OCI-M1 (cell line): ENCODE data around the gene DAND5.
"Not testable (repeated sequence)": the region's sequence is repeated elsewhere in the genome, so short reads cannot be mapped to it uniquely, and the experiment has no call there.

Experiments
- DNase-seq: peaks from one replicate; lab custom pipeline; 2025; lab: John Stamatoyannopoulos, UW

DAND5 gene

DNA sequence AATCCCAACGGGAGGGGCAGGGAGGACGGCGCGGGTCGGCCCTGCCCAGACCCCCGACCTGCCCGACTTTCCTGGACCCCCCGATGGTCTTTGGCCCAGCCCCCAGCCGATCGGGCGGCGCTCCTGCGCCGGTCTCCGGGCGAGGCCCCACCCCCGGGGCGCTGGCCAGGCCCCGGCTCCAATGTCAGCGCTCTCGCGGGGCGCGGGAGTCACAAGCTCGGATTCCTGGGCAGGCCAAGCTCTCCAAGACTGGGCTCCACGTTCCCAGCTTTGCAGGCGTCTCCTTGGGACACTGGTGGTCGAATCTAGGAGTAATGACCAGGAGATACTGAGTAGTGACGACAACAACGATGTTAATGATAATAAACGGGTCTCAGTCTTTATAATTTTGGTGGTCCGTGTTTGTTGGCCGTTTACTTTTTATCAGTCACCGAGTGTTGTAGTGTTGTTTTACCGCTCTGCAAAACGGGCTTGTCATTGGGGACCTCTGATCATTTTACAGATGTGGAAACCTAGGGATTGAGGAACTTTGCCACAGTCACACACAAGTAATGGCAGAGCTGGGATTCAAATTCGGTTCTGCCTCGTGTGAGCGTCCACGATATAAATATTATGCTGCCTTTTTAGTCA is 23.2 kb upstream of the DAND5 start:
- peak; percentile 44 for DNase-seq

DNA sequence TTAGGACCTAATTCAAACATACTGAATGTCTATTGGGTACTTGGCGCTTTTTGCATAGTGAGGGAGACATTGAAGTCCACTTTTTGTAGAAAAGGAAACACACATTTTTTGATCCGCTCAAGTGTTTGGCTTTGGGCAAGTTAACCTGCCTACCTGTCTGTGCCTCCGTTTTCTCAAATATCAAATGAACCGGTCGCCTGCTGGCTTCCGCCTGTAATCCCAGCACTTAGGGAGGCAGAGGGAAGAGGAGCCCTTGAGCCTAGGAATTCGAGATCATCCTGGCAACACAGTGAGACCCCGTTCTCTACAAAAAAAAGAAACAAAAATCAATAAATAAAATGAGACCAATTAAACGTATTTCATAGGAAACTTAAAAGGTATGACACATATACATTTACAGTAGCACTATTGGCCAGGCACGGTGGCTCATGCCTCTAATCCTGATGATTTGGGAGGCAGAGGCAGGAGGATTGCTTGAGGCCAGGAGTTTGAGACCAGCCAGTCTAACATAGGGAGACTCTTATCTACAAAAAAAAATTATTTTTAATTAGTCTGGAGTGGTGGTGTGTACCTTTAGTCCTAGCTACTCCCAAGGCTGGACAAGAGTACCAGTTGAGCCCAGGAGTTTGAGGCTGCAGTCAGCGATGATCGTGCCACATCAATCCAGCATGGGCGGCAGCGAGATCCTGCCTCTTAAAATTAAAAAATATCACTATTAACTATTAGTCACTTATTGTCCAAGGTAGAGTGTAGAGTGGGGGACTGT is 22.5 kb upstream of the DAND5 start:
- no peak for DNase-seq

DNA sequence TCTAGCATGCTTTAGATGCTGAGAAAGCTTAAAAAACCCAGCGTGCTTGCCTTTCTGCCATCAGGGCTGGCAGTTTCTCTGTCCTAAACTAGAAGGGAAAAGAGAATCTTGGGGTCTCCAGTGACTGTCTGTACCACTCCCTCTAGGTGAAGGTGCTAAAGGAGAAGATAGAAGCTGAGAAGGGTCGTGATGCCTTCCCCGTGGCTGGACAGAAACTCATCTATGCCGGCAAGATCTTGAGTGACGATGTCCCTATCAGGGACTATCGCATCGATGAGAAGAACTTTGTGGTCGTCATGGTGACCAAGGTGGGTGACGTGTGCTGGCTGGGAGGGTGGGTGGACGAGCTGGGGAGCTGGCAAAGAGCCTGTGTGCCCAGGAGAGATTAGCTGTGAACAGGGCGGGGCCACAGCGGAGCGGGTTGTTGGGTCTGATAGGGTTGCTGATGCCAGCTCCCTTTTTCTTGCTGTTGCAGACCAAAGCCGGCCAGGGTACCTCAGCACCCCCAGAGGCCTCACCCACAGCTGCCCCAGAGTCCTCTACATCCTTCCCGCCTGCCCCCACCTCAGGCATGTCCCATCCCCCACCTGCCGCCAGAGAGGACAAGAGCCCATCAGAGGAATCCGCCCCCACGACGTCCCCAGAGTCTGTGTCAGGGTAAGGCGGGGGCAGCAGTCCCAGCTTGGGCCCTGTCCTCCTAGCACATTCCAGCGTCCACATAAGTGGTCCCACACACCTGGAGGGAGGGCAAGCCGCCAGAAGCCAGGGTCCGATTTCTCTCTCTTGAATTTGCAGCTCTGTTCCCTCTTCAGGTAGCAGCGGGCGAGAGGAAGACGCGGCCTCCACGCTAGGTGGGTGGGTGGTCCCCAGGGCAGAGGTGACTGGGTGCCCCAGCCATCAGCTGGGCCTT is 21.4 kb upstream of the DAND5 start:
- no peak for DNase-seq

DNA sequence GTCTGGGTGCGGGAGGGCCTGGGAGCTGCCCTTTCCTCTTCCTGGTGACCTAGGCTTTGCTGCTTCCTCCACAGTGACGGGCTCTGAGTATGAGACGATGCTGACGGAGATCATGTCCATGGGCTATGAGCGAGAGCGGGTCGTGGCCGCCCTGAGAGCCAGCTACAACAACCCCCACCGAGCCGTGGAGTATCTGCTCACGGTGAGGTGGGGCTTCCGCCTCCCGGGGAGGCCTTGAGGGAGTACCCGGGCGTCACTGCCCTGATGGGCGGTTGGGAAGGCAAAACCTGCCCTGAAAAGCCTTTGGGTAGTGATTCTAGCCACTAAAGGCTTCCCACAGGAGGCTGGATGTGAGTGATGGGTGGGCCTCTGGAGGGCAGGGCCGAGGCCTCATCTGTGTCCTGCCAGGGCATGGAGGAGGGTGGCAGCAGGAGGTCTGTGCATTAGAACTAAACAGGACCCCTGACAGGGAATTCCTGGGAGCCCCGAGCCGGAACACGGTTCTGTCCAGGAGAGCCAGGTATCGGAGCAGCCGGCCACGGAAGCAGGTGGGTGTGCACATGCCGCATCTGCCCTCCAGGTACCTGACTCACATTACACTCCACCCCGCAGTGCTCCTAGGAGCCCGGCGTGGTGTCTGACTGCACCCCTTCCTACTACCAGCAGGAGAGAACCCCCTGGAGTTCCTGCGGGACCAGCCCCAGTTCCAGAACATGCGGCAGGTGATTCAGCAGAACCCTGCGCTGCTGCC is 20.6 kb upstream of the DAND5 start:
- DNase-seq: no peak

DNA sequence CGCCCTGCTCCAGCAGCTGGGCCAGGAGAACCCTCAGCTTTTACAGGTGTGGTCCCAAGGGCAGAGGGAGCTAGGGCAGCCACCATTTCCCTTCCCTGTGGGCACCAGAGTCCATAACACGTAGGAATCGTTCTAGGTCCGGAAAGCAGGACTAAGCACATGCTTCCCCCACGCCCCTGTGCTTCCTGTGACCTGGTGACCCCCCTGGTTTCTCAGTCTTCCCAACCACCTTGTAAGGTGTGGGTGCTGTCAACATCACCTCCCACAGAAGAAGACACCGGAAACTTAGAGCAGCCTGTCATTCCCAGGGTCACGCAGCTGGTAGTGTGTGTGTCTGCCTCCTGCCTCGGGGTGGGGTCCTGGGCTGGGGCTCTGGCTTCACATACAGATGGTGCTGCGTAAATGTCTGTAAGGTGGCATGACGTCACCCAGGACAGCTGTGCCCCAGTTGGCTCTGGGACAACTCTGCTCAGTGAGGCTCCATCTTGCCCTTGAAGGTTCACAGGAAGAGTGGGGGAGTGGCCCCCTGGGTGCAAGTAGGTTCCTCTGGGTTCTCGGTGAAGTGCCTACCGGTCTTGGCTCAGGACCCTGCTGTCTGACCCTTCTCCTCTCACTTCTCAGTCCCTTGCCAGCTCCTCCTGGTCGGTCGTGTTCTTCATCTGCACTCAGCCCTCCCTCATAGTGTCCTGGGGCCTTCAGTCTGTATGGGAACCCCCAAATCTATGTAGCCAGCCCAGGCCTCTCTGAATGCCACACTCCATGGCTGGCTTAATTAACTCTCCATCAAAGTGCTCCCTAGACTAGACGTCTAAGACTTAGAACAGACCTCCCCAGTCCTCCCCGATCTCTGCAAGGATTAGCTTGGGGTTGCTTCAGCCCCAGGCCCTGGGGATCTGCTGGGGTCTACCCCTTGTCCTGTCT is 19.8 kb upstream of the DAND5 start:
- DNase-seq: no peak

DNA sequence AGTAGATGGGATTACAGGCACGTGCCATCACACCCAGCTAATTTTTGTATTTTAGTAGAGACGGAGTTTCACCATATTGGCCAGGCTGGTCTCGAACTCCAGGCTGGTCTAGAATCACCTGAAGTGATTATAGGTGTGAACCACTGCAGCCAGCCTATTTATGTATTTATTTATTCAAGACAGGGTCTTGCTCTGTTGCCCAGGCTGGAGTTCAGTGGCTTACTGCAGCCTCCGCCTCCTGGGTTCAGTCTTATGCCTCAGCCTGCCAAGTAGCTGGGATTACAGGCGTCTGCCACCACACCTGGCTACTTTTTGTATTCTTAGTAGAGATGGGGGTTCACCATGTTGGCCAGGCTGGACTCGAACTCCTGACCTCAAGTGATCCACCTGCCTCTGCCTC is 17.3 kb upstream of the DAND5 start:
- DNase-seq: not testable (repeated sequence)

DNA sequence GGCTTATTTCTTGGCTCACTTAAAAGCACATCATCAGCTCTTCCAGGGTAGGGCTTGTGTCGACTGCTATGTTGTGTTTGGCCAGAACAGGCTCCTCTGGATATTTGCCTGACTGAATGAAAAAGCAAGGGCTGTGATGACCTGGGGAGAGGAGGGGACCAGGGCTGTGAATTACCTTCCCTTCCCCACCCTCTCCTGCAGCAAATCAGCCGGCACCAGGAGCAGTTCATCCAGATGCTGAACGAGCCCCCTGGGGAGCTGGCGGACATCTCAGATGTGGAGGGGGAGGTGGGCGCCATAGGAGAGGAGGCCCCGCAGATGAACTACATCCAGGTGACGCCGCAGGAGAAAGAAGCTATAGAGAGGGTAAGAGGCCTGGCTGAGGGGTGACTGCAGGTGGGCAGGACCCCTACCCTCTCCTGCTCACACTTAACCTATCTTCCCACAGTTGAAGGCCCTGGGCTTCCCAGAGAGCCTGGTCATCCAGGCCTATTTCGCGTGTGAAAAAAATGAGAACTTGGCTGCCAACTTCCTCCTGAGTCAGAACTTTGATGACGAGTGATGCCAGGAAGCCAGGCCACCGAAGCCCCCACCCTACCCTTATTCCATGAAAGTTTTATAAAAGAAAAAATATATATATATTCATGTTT is 16.8 kb upstream of the DAND5 start:
- DNase-seq: no peak

DNA sequence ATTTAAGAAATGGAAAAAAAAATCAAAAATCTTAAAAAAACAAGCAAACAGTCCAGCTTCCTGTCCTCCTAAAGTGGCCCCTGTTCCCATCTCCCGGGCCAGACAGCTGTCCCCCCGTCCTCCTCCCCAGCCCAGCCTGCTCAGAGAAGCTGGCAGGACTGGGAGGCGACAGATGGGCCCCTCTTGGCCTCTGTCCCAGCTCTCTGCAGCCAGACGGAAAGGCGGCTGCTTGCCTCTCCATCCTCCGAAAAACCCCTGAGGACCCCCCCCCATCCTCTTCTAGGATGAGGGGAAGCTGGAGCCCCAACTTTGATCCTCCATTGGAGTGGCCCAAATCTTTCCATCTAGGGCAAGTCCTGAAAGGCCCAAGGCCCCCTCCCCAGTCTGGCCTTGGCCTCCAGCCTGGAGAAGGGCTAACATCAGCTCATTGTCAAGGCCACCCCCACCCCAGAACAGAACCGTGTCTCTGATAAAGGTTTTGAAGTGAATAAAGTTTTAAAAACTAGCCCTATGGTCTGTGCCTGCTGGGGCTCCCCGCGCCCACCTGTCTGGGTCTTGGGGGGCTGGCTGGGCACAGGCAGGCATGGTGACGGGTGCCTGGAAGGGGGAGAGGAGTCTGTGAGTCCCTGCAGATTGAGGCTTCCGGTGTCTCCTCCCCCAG is 16.1 kb upstream of the DAND5 start:
- no peak for DNase-seq

DNA sequence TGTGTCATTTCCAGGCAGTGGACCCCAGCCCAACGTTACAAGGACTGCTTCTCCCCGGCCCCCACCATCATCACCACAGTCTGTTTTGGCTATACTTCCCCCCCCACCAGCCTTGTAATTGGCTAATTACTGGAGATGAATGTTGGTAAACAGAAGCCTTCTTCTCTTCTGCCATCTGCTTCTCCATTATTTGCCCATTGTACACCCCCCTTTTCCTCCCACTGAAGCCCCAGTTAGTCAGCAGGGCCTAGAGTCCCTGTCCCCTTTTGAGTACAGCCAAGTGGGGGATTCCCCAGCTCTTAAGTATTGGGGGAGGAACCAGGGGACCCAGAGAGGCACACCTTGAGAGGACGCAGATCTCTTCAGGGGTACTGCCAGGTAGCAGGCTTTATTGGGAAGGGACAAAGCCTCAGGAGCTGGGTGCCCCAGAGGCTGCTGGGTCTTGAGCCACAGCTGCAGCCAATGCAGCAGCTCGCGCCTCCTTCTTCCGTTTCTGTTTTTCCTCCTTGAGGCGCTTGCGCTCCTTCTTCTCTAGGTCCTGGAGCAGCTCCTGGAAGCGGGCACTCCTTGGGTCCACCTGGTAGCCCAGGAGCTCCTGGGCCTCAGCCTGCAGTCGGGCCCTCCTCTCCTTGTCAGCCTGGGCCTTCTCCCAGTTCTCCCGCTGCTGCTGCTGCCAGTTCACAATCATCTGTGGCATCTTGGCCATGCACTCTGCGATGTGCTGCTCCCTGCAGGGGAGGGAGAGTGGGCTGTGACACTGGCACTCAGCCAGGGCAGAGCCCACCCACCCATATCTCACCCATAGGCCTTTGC is 15.4 kb upstream of the DAND5 start:
- DNase-seq: no peak

DNA sequence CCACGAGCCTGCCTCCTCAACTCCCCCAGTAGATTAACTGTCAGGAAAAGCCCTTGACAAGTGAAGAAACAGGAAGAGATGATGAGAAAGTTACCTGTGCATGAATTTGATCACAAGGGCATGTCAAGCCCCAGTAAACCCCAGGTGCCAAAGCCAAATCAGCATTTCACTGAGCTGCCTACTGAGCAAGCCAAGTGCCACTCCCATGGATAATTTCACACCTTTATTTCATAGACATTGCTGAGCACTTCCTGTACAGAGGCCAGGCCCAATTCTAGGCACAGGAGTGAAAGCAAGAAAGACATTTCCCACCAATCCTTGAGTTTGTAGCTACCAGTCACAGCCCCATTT is 14.8 kb upstream of the DAND5 start:
- no peak for DNase-seq

DNA sequence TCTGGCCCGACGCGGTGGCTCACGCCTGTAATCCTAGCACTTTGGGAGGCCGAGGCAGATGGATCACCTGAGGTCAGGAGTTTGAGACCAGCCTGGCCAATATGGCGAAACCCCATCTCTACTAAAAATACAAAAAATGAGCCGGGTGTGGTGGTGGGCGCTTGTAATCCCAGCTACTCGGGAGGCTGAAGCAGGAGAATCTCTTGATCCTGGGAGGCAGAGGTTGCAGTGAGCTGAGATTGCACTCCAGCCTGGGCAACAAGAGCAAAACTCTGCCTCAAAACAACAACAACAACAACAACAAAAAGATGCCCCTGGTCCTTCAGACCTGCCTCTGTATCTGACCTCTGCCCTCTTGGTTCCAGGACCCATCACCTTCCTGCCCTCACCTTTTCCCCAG is 13.8 kb upstream of the DAND5 start:
- not testable (repeated sequence) for DNase-seq

DNA sequence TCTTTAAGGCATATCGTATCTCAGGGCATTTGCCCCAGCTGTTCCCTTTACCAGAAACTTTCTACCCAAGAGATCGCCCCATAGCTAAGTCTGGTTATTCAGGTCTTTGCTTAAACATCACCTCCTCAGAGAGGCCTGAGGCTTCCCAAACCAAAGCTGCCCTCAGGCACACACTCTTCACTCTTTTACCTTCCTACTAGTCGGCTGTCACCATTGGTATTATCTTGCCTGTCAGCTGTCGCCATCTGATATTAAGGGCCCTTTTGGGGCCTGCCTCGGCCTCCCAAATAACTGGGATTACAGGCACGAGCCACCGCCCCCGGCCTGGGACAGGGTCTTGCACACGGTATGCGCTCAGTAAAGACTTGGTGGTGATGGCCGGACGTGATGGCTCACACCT is 13.4 kb upstream of the DAND5 start:
- DNase-seq: no peak

DNA sequence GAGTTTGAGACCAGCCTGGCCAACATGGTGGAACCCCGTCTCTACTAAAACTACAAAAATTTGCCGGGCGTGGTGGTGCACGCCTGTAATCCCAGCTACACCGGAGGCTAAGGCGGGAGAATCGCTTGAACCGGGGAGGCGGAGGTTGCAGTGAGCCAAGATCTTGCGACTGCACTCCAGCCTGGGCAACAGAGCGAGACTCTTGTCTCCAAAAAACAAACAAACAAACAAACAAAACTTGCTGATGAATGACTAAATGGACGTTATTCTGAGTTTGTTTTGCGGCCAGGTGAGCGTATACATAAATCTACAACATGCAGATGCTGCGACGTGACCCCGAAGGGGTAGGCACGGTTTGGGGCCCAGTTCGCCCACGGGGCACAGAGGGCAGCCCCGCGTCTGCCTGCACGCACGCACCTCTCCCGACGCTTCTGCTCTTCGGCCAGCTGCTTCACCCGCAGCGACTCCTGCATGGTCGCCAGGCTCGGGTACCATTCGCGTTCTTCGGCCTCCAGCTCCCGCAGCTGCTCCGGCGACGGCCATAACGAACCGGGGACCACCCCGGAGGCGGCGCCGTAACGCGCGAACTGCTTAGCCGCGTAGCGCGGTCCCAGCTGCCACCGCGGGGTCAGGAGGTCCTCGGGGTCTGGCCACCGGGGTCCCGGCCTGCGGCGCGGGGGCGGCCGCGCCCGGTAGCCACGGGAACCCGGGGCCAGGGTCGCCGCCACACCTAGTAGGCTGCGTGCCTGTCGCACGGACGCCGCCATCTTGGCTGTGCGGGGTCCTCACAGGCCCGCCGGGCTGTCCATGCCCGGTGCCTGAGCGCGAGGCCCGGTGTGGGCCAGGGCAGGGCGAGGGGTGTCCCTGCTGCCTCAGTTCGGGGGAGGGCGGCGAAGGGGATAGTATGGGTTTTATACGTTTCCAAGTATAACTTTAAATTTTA is 12.7 kb upstream of the DAND5 start, which contains the start of gene GADD45GIP1:
GADD45GIP1 (minus strand) TSS at position 778 of the 943 bp plus-strand sequence; CDS start at position 767, 11 bp downstream.
- peak; percentile 80 for DNase-seq

DNA sequence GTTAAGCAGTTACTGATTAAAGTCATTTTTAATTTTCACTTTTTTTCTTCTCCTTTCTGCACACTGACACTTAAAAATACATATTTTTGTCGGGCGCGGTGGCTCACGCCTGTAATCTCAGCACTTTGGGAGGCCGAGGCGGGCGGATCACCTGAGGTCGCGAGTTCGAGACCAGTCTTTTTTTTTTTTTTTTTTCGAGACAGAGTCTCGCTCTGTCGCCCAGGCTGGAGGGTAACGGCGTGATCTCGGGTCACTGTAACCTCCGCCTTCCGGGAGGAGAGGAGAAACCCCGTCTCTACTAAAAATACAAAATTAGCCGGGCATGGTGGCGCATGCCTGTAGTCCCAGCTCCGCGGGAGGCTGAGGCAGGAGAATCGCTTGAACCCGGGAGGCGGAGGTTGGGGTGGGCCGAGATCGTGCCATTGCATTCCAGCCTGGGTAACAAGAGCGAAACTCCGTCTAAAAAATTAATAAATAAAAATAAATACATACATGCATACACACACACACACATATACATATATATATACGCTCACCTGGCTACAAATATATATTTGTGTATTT is 11.9 kb upstream of the DAND5 start:
- DNase-seq: not testable (repeated sequence)

DNA sequence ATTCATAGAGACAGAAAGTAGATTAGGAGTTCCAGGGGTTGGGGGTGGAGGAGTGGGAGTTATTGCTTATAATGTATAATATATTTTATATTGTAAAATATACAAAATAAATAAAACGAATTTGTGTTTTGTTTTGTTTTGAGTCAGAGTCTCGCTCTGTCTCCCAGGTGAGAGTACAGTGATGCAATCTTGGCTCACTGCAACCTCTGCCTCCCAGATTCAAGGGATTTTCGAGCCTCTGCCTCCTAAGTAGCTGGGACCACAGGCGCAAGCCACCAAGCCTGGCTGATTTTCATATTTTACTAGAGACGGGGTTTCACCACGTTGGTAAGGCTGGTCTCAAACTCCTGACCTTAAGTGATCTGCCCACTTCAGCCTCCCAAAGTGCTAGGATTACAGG is 9.9 kb upstream of the DAND5 start:
- no peak for DNase-seq

DNA sequence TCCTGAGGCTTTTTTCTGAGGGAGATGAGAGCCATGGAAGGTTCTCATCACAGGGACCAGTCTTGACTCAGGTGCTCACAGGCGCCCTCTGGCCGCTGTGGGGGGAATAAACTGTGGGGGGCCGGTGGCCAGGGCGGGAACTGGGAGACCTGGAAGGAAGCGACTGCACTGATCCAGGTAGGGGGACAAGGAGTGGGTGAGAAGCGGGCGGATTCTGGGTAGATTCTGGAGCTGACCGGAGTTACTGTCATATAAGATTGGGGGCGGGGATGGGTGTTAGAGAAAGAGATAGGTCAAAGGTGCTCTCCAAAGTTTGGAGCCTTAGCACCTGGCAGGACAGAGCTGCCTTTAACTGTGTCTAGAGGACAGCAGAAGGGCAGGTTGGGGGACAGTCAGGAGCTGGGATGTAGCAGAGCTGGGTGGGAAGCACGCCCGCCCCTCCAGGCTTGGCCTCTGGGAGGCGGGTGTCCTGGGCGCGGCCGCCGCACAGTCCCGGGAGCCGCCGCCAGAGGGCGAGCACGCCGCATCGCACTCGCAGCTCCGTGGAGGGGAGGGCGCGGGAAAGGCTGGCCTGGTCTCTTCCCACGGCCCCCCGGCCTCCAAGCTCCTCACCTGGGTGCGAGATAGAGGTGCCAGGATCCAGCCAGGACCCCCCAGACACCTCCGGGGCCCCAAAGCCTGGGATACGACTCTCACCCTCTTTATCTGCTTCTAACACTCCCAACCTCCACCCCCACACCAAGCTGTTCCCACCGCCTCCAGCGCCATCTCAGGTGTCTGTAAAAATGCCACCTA is 4.2 kb upstream of the DAND5 start:
- peak; percentile 80 for DNase-seq

DNA sequence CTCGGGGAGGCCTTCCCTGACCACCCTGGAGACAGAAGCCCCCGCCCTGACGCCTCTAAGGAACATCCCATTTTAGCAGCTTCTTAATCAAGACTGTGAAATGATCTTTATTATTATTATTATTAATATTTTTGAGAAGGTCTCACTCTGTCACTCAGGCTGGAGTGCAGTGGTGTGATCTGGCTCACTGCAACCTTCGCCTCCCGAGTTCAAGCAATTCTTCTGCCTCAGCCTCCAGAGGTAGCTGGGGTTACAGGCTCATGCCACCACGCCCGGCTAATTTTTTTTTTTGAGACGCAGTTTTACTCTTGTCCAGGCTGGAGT is 3.6 kb upstream of the DAND5 start:
- no peak for DNase-seq
